IPS-NIHi11 (cell line): Measurements from ENCODE around the gene RABL3.
"Not testable (repeated sequence)": the region's sequence is repeated elsewhere in the genome, so short reads cannot be mapped to it uniquely, and the experiment has no call there.

Experiments used
- DNase-seq: peaks from one replicate; pipeline ENCODE4 v3.0.0; 2012; ENCODE audit warnings: mixed read lengths, low spot score

Gene RABL3

DNA sequence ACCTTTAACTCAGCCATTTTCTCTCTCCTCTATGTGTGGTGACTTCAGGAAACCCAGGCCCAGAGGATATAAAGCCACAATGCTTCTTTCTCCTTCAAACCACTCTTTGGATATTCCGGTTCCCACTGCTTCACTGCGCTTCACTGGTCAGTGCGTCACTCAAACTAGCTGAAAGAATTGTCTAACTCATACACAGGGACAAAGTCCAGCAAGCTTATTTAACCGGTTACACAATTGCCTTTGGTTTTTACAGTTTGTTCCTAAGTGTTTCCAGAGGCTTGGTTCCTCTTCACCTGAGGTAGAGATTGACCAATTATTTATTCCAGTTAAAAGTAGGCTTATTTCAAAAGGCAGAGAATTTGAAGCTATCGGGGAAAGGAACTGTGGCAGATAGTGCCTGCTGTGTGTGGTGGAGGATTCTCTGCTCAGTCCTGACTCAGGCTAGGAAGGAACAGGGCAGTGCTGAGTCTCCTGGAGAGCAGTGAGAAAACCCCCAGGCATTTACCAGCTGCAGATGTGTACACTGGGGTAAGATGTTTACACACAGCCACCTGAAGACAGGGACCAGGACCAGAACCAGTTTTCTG, 60.1 kb downstream of the RABL3 start, which contains the start of gene HGD:
TSS of gene HGD (minus strand) at position 145 of the 587 bp plus-strand sequence. CDS start at position 17, 128 bp downstream.
- no peak for DNase-seq

GRCh38 chr3:120681506-120682038, 60.7 kb downstream of the RABL3 start:
- DNase-seq = no peak

DNA sequence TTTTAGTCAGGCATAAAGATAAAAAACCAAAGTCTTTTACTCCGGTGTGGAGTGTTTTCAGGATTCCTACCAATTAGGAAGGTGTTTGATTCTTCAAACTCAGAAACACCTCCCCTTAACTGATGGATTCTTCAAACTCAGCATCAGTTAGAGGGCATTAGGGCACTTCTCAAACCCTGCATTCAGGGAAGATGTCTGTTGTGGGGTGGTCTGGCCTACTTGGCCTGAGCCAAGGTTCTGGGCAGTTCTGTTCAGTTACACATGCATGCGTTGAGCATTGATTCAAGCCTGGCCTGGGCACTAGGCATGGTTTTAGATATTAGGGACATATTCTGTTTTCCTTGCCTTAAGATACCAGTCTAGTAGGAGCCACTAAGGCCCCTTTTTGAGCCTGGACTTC, 61.3 kb downstream of the RABL3 start:
- no peak for DNase-seq

GRCh38 chr3:120680193-120680894, 62.0 kb downstream of the RABL3 start:
- no peak for DNase-seq

GRCh38 chr3:120678984-120679383, 63.3 kb downstream of the RABL3 start:
- no peak for DNase-seq

- DNase-seq = peak; percentile 17
Measured at GRCh38 chr3:120678331-120678947, 63.9 kb downstream of the RABL3 start.

- not testable (repeated sequence) for DNase-seq
Measured at GRCh38 chr3:120677193-120677592, 65.1 kb downstream of the RABL3 start.

DNA sequence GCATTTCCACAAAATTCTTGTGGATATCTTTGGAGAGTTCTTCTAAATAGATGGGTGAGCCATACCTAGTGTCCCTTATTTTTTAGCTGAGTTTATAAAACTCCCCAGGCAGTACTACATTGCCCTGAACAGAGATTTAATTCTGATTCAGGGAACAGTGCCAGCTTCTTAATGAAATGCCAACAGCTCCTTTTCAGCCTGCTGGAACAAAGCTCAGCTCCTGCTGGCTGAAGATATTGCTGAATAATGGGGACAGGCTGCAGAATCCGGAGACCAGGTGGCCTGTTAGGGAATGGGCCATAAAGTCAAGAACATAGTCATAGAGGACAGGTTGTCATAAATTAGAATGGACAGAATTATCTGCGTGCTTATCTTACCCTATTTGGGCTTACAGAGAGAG, 69.2 kb downstream of the RABL3 start:
- no peak for DNase-seq

DNA sequence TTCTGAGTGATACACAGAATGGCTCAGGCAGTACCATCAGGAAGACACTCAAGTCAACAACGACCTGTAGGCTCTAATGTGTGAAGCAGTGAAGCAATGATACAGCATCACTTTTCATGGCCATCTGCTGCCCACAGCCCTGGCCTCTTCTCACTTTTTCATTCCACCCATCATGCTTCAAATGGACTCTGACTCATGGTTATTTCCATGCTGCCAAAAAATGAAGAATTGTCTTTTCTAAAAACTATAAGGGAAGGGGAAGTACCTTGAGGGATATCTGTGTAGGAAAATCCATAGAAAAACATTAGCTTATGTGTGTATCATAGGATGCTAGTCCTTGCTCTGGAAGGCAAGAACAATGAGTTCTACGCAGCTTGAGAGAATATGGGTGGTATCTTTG, 71.7 kb downstream of the RABL3 start:
- DNase-seq = no peak

GRCh38 chr3:120664926-120665325, 77.4 kb downstream of the RABL3 start:
- DNase-seq = no peak

GRCh38 chr3:120661945-120662344, 80.4 kb downstream of the RABL3 start:
- DNase-seq = no peak

DNA sequence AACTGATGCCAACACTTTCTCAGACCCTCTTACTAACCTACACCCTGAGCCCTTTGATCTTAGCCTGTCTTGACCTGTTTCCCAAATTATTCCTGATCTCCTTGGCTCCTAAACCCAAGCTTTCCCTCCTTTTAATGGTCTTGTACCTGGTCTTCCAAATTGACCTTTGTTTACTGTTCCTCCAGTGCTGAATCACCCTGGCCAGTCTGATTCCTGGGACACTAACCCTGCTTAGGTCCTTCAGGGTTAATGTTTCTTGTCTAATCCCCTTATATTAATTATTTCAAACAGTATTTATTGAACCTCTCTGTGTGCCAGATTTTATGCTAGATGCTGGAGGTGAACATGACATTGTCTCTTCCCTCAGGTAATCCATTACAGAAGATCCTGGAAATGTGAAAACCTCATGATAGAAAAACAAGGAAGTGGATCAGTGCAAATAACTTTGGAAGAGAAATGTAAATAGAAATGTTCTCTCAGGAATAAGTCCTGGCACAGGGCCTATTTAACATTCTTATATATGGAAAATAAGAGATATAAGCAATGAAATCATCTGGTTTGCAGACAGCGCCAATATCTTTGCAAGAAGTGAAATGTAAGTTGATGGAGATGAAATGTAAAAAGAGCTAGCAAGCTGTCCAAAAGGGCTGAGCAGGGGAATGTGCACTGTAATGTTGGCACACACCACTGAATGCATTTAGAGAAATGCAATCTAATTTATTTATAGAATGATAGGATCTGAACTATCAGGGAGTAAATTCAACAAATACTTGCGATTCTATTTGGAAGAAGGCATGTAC, 81.0 kb downstream of the RABL3 start:
- no peak for DNase-seq

- DNase-seq = no peak
Measured at GRCh38 chr3:120659834-120660233, 82.5 kb downstream of the RABL3 start.

DNA sequence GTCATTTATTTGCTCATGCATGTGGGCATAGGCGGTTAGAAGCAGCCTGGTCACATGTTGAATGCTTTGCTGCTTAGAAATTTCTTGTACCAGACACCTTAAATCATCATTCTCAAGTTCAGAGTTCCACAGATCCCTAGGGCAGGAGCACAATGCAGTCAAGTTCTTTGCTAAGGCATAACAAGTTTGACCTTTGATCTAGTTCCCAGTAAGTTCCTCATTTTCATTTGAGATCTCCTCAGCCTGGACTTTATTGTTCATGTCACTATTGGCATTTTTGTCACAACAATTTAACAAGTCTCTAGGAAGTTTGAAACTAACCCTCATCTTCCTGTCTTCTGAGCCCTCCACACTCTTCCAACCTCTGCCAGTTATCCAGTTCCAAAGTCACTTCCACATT, 83.0 kb downstream of the RABL3 start:
- DNase-seq = no peak

DNA sequence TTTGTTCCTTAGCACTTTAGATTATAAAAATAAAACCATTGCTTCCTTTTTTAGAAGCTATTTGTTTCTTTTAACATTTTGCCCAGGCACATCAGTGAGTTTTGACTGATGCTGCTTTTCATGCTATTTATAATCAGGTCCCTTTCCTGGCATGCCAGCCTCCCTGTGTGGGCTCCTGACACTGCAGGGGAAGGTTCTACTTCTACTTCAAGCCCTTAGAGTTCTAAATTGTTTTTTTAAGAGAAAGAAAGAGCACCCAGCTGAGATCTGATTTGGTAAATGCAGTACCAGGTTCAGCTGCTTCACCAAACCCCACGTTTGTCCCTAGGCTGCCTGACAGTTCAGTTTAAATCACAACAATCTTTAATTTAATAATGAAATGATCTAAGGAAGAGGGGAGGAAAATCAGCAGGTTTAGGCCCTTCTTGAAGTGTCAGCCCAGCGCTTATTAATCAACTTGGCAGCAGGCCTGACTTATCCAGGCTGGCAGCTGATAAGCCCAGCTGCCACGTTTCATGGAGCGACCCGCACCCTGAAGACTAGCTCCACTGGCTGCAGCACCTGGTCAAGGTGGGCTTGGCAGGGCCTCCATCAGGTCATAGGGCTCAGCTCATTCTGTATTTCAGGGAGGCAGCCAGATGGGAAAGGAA, 89.3 kb downstream of the RABL3 start:
- no peak for DNase-seq

GRCh38 chr3:120652281-120652680, 90.0 kb downstream of the RABL3 start:
- no peak for DNase-seq

GRCh38 chr3:120650311-120650710, 92.0 kb downstream of the RABL3 start:
- DNase-seq = no peak

GRCh38 chr3:120649830-120650233, 92.5 kb downstream of the RABL3 start:
- no peak for DNase-seq

- DNase-seq = no peak
Measured at GRCh38 chr3:120648290-120648689, 94.0 kb downstream of the RABL3 start.

- no peak for DNase-seq
Measured at GRCh38 chr3:120646771-120647432, 95.4 kb downstream of the RABL3 start.
